GM12878 (cell line): ENCODE measurements around the gene CRYL1. TPM values are rescaled to one million over a fixed set of nuclear protein-coding genes. Genes with fewer than 3 reads are reported as not detected.

Source experiments
- ASH2L ChIP-seq: fragments of 300-600, 200-600 bp; sonication (generic); IDR thresholded peaks from 2 replicates; pipeline ENCODE4 v1.6.1; 2017; ENCODE audit warnings: low read depth, mild to moderate bottlenecking, borderline replicate concordance
- BACH1 ChIP-seq: fragments of 450-650 bp; IDR thresholded peaks from 2 replicates; pipeline ENCODE4 v1.6.1; 2017; ENCODE audit warnings: mild to moderate bottlenecking, borderline replicate concordance
- CBFB ChIP-seq: IDR thresholded peaks from 2 replicates; pipeline ENCODE4 v1.6.1; 2016; ENCODE audit warnings: antibody characterized with exemption, low read depth
- CEBPB ChIP-seq, 2 experiments: fragments of 150-350 bp in 1 of 2; IDR thresholded peaks; 2 replicates each; pipeline ENCODE4 v1.6.1; 2012 to 2014; ENCODE audit warnings: low read depth in 2 of 2, low read length in 2 of 2, borderline replicate concordance in 1 of 2, inconsistent platforms in 1 of 2
- CTCF ChIP-seq, 3 experiments: IDR thresholded peaks in 2 of 3; conservative IDR thresholded peaks in 1 of 3; 2 replicates each; pipeline ENCODE4 v1.5.1; 2011; ENCODE audit warnings: low read depth in 3 of 3, low read length in 3 of 3, mild to moderate bottlenecking in 3 of 3, control low read depth in 2 of 3, moderate library complexity in 2 of 3, inconsistent platforms in 1 of 3, mixed read lengths in 1 of 3; ENCODE audit not compliant: control insufficient read depth in 2 of 3, insufficient read depth in 1 of 3; ENCODE audit errors: extremely low read depth in 1 of 3
- E4F1 ChIP-seq: fragments of 450-650 bp; IDR thresholded peaks from 2 replicates; pipeline ENCODE4 v1.6.1; 2018; ENCODE audit warnings: borderline replicate concordance, mild to moderate bottlenecking; ENCODE audit not compliant: partially characterized antibody
- ETV6 ChIP-seq, 2 experiments: fragments of 450-650 bp in 1 of 2; IDR thresholded peaks in 1 of 2; conservative IDR thresholded peaks in 1 of 2; 2 replicates each; pipeline ENCODE4 v1.6.1; 2014; ENCODE audit warnings: antibody characterized with exemption in 1 of 2, borderline replicate concordance in 1 of 2, low read depth in 1 of 2, mild to moderate bottlenecking in 1 of 2, moderate library complexity in 1 of 2
- FOXK2 ChIP-seq: fragments of 450-650 bp; IDR thresholded peaks from 2 replicates; pipeline ENCODE4 v1.6.1; 2017; ENCODE audit warnings: mild to moderate bottlenecking, moderate library complexity
- HDAC2 ChIP-seq: fragments of 200-600 bp; sonication (generic); IDR thresholded peaks from 2 replicates; pipeline ENCODE4 v1.6.1; 2017
- IKZF1 ChIP-seq: fragments of 450-650 bp; conservative IDR thresholded peaks from 2 replicates; pipeline ENCODE4 v1.6.1; 2017; ENCODE audit warnings: antibody characterized with exemption, mild to moderate bottlenecking
- KDM1A ChIP-seq: fragments of 200-600 bp; sonication (generic); IDR thresholded peaks from 2 replicates; pipeline ENCODE4 v1.6.1; 2016; ENCODE audit warnings: borderline replicate concordance
- KLF5 ChIP-seq: fragments of 450-650 bp; IDR thresholded peaks from 2 replicates; pipeline ENCODE4 v1.6.1; 2014; ENCODE audit warnings: mild to moderate bottlenecking; ENCODE audit not compliant: partially characterized antibody
- MYB ChIP-seq: fragments of 150-350 bp; IDR thresholded peaks from 2 replicates; pipeline ENCODE4 v1.6.1; 2014; ENCODE audit warnings: mild to moderate bottlenecking, low read depth, low read length, borderline replicate concordance
- POU2F2 ChIP-seq: IDR thresholded peaks from 3 replicates; pipeline ENCODE4 v1.6.1; 2011; ENCODE audit warnings: low read depth, mild to moderate bottlenecking, low read length, borderline replicate concordance
- REST ChIP-seq: IDR thresholded peaks from 2 replicates; pipeline ENCODE4 v1.6.1; 2012; ENCODE audit warnings: mild to moderate bottlenecking, low read depth, low read length
- SUPT20H ChIP-seq: IDR thresholded peaks from 2 replicates; pipeline ENCODE4 v1.6.1; 2011; ENCODE audit warnings: low read depth, mild to moderate bottlenecking, low read length, moderate library complexity, borderline replicate concordance; ENCODE audit not compliant: control insufficient read depth
- ZBTB33 ChIP-seq: fragments of 450-650 bp; IDR thresholded peaks from 2 replicates; pipeline ENCODE4 v1.6.1; 2017; ENCODE audit warnings: mild to moderate bottlenecking
- polyA plus RNA-seq, 11 experiments: library from polyadenylated mRNA; depleted of rRNA in 4 of 11; unstranded in 6 of 11; stranded (reverse) in 5 of 11; fragments of >200 nt; fragmentation: Nextera tagmentation in 4 of 11; fragmentation: Illumina TruSeq in 1 of 11; extraction: Ambion mirVana in 4 of 11; extraction: Trizol in 1 of 11; gene quantifications; 1 replicate in 1 of 11; 2 replicates in 10 of 11; pipeline versions ENCODE4 v1.2.1 to v1.2.3, GENCODE V29; 2011 to 2016; ENCODE audit warnings: inconsistent platforms in 2 of 11, missing spikeins in 2 of 11, low read depth in 1 of 11
- total RNA-seq, 4 experiments: library from RNA; depleted of rRNA in 3 of 4; stranded (reverse); fragments of >200 nt in 3 of 4; fragmentation: Illumina TruSeq in 1 of 4; extraction: Trizol in 1 of 4; gene quantifications; 2 replicates each; pipeline versions ENCODE4 v1.2.1 to v1.2.3, GENCODE V29; 2013 to 2021

The CRYL1 gene
- total and polyA plus RNA-seq, 10 of the 15 experiments (the other 5 are each of a cell fraction or from before 2014, with no cell fraction given), result 5.5 to 36.7 (median 12.2) TPM

GRCh38 chr13:20411638-20412342 lies 113.9 kb downstream of the CRYL1 start (continued):
- TF ChIP-seq CTCF (IDR thresholded peaks at IDR 0.05 in 2 of 3, conservative IDR thresholded peaks at IDR 0.05 in 1 of 3; ENCODE audit: control insufficient read depth in 2 of 3, extremely low read depth in 1 of 3, insufficient read depth in 1 of 3, low read depth in 3 of 3, low read length in 3 of 3) (no peak), HDAC2 (no peak), E4F1 (no peak), MYB (no peak), FOXK2 (no peak), SUPT20H (no peak), ZBTB33 (no peak), IKZF1 (peak; percentile 91), REST (no peak), KLF5 (no peak), KDM1A (no peak), BACH1 (no peak), ASH2L (no peak), ETV6 (conservative IDR thresholded peaks at IDR 0.05 in 1 of 2, IDR thresholded peaks at IDR 0.05 in 1 of 2; ENCODE audit: borderline replicate concordance in 1 of 2, low read depth in 1 of 2) (peak in 1 of 2 experiments; percentile 95; a peak in 2 of 4 replicates), CEBPB (IDR thresholded peaks at IDR 0.05; ENCODE audit: borderline replicate concordance in 1 of 2, low read depth in 2 of 2, low read length in 2 of 2) (peak in 1 of 2 experiments; percentile 67; a peak in 1 of 4 replicates), POU2F2 (peak; percentile 57; the same call in 1 of the 3 replicates), CBFB (0 out of 2 replicates have a peak, but pooled peaks have one; percentile 65)
